Measurements from ENCODE around the gene TAC3.

- TF ChIP-seq CTCF (IDR thresholded peaks at IDR 0.05; ENCODE audit: insufficient read depth, low read depth, low read length) (no peak), EZH2 (IDR thresholded peaks at IDR 0.05; ENCODE audit: insufficient read depth, low read length) (no peak)
Measured at GRCh38 chr12:57004651-57005050, 11.7 kb downstream of the TAC3 start.
